HL-60 (cell line): ENCODE data around the gene PLCL2.
A peak's percentile ranks its signal among the peaks of the same experiment; 100 is the strongest.

Source experiments
- DNase-seq, 2 experiments: peaks; one replicate each; pipeline ENCODE4 v3.0.0-alpha.2; 2010 to 2020; ENCODE audit warnings: low read depth in 1 of 2, low spot score in 1 of 2
- H3K27ac ChIP-seq: fragments of 250-450 bp; sonication (Bioruptor Pico); replicated peaks from 2 replicates; pipeline ENCODE4 v1.5.1; 2020; ENCODE audit warnings: mild to moderate bottlenecking, moderate library complexity
- H3K27me3 ChIP-seq: fragments of 250-450 bp; sonication (Bioruptor Pico); 2 replicates; pipeline ENCODE4 v1.5.1; 2021; ENCODE audit warnings: mild to moderate bottlenecking, moderate library complexity; ENCODE audit not compliant: insufficient read depth, poor library complexity, severe bottlenecking
- H3K4me3 ChIP-seq: replicated peaks from 2 replicates; pipeline ENCODE4 v1.5.1; 2011; ENCODE audit warnings: mild to moderate bottlenecking, control low read depth, low read length; ENCODE audit not compliant: insufficient read depth
- CTCF ChIP-seq: IDR thresholded peaks from one replicate; pipeline ENCODE4 v1.5.1; 2011; ENCODE audit warnings: low read length, control low read depth, inconsistent platforms; ENCODE audit not compliant: insufficient read depth
- GABPA ChIP-seq: IDR thresholded peaks from 2 replicates; pipeline ENCODE4 v1.6.1; 2012; ENCODE audit warnings: low read depth
- POLR2AphosphoS5 ChIP-seq: IDR thresholded peaks from 2 replicates; pipeline ENCODE4 v1.6.1; 2012; ENCODE audit warnings: low read depth
- SPI1 ChIP-seq: IDR thresholded peaks from 2 replicates; pipeline ENCODE4 v1.6.1; 2012; ENCODE audit warnings: low read depth, mild to moderate bottlenecking, borderline replicate concordance
- TF ChIP-seq, protein P1 (sequence below): IDR thresholded peaks from 2 replicates; pipeline ENCODE4 v1.6.1; 2012; ENCODE audit warnings: low read depth; ENCODE audit not compliant: insufficient replicate concordance

The PLCL2 gene

GRCh38 chr3:16993227-16993626 is 108.5 kb downstream of the PLCL2 start:
- H3K27ac ChIP-seq, result no peak overlapping the region
- H3K4me3 ChIP-seq, result no peak overlapping the region
- TF ChIP-seq, protein P1, sequence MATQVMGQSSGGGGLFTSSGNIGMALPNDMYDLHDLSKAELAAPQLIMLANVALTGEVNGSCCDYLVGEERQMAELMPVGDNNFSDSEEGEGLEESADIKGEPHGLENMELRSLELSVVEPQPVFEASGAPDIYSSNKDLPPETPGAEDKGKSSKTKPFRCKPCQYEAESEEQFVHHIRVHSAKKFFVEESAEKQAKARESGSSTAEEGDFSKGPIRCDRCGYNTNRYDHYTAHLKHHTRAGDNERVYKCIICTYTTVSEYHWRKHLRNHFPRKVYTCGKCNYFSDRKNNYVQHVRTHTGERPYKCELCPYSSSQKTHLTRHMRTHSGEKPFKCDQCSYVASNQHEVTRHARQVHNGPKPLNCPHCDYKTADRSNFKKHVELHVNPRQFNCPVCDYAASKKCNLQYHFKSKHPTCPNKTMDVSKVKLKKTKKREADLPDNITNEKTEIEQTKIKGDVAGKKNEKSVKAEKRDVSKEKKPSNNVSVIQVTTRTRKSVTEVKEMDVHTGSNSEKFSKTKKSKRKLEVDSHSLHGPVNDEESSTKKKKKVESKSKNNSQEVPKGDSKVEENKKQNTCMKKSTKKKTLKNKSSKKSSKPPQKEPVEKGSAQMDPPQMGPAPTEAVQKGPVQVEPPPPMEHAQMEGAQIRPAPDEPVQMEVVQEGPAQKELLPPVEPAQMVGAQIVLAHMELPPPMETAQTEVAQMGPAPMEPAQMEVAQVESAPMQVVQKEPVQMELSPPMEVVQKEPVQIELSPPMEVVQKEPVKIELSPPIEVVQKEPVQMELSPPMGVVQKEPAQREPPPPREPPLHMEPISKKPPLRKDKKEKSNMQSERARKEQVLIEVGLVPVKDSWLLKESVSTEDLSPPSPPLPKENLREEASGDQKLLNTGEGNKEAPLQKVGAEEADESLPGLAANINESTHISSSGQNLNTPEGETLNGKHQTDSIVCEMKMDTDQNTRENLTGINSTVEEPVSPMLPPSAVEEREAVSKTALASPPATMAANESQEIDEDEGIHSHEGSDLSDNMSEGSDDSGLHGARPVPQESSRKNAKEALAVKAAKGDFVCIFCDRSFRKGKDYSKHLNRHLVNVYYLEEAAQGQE, result no peak
- no peak for TF ChIP-seq SPI1
- no peak for TF ChIP-seq POLR2AphosphoS5
- no peak for TF ChIP-seq GABPA
- no peak for TF ChIP-seq CTCF
- peak in 1 of 2 experiments; percentile 12 for DNase-seq
- no peaks in the 10 kb centered on the region for H3K27me3 ChIP-seq

GRCh38 chr3:16994854-16995525 is 110.2 kb downstream of the PLCL2 start:
- H3K27ac ChIP-seq, result no peak overlapping the region

GRCh38 chr3:16995601-16996000 is 110.8 kb downstream of the PLCL2 start:
- no peak for DNase-seq
- Histone ChIP-seq H3K27ac (no peak overlapping the region), H3K4me3 (no peak overlapping the region), H3K27me3 (no peaks in the 10 kb centered on the region)
- no peak for TF ChIP-seq SPI1
- no peak for TF ChIP-seq POLR2AphosphoS5
- TF ChIP-seq, protein P1, result no peak
- TF ChIP-seq CTCF, result no peak
- TF ChIP-seq GABPA, result no peak

More at GRCh38 chr3:16994854-16995525, 110.2 kb downstream of the PLCL2 start:
- TF ChIP-seq CTCF, result no peak
- TF ChIP-seq SPI1, result no peak
- TF ChIP-seq, protein P1, result no peak
- TF ChIP-seq POLR2AphosphoS5, result no peak
- TF ChIP-seq GABPA, result no peak
- Histone ChIP-seq H3K4me3 (no peak overlapping the region), H3K27me3 (no peaks in the 10 kb centered on the region)
- no peak for DNase-seq
